Smooth muscle cell (in vitro differentiated cells): ENCODE results near the gene RCOR3. TPM values are rescaled to one million over a fixed set of nuclear protein-coding genes. Genes with fewer than 3 reads are reported as not detected.
"Not testable (repeated sequence)": the region's sequence is repeated elsewhere in the genome, so short reads cannot be mapped to it uniquely, and the experiment has no call there.

Experiments
- DNase-seq: peaks from one replicate; lab custom pipeline; 2025; ENCODE audit not compliant: unreplicated experiment; lab: John Stamatoyannopoulos, UW
- H2AFZ ChIP-seq: fragments of 200-600 bp; sonication (generic); 2 replicates; pipeline ENCODE4 v1.6.0; 2016; ENCODE audit warnings: antibody characterized with exemption, low read depth, mild to moderate bottlenecking
- H3F3A ChIP-seq: fragments of 200-600 bp; sonication (generic); 2 replicates; pipeline ENCODE4 v1.6.0; 2017; ENCODE audit warnings: antibody characterized with exemption, low read depth
- H3K27ac ChIP-seq: fragments of 200-600 bp; sonication (generic); 2 replicates; pipeline ENCODE4 v1.5.1; 2016; ENCODE audit warnings: low read depth, mild to moderate bottlenecking
- H3K27me3 ChIP-seq: fragments of 200-600 bp; sonication (generic); 2 replicates; pipeline ENCODE4 v1.6.1; 2016; ENCODE audit warnings: low read depth, mild to moderate bottlenecking
- H3K36me3 ChIP-seq: fragments of 200-600 bp; sonication (generic); 2 replicates; pipeline ENCODE4 v1.5.1; 2016; ENCODE audit warnings: low read depth
- H3K4me1 ChIP-seq: fragments of 200-600 bp; sonication (generic); 2 replicates; pipeline ENCODE4 v1.5.1; 2016; ENCODE audit warnings: low read depth
- H3K4me2 ChIP-seq: fragments of 200-600 bp; sonication (generic); 2 replicates; pipeline ENCODE4 v1.6.0; 2016; ENCODE audit warnings: mild to moderate bottlenecking
- H3K4me3 ChIP-seq: fragments of 200-600 bp; sonication (generic); 2 replicates; pipeline ENCODE4 v1.5.1; 2016; ENCODE audit warnings: mild to moderate bottlenecking
- H3K79me2 ChIP-seq: fragments of 200-600 bp; sonication (generic); 2 replicates; pipeline ENCODE4 v1.6.0; 2016; ENCODE audit warnings: low read depth, mild to moderate bottlenecking
- H3K9ac ChIP-seq: fragments of 200-600 bp; sonication (generic); 2 replicates; pipeline ENCODE4 v1.6.0; 2016; ENCODE audit warnings: low read depth
- H3K9me3 ChIP-seq: fragments of 200-600 bp; sonication (generic); replicated peaks from 2 replicates; pipeline ENCODE4 v1.5.1; 2016; ENCODE audit warnings: low read depth
- H4K20me1 ChIP-seq: fragments of 200-600 bp; sonication (generic); 2 replicates; pipeline ENCODE4 v1.6.0; 2016; ENCODE audit warnings: low read depth
- CTCF ChIP-seq: fragments of 200-600 bp; sonication (generic); IDR thresholded peaks from 2 replicates; pipeline ENCODE4 v1.5.1; 2017; ENCODE audit warnings: borderline replicate concordance, mild to moderate bottlenecking, antibody characterized with exemption; ENCODE audit not compliant: insufficient read depth, poor library complexity, severe bottlenecking
- WGBS: methylation state at CpG from one replicate; pipeline ENCODE4 v1.1.7; 2016; ENCODE audit warnings: low lambda C conversion rate; 5-methylcytosine and 5-hydroxymethylcytosine counted together
- polyA plus RNA-seq: library from polyadenylated mRNA; unstranded; fragments of >200 nt; fragmentation: Nextera tagmentation; extraction: Ambion mirVana; gene quantifications from 2 replicates; pipeline ENCODE4 v1.2.1, GENCODE V29; 2016
- total RNA-seq: library from RNA; depleted of rRNA; stranded (reverse); fragments of >200 nt; gene quantifications from 2 replicates; pipeline ENCODE4 v1.2.3, GENCODE V29; 2014

Gene RCOR3
- total and polyA plus RNA-seq, 2 experiments from 2014 or later, result 22.5 to 27.7 TPM

DNA sequence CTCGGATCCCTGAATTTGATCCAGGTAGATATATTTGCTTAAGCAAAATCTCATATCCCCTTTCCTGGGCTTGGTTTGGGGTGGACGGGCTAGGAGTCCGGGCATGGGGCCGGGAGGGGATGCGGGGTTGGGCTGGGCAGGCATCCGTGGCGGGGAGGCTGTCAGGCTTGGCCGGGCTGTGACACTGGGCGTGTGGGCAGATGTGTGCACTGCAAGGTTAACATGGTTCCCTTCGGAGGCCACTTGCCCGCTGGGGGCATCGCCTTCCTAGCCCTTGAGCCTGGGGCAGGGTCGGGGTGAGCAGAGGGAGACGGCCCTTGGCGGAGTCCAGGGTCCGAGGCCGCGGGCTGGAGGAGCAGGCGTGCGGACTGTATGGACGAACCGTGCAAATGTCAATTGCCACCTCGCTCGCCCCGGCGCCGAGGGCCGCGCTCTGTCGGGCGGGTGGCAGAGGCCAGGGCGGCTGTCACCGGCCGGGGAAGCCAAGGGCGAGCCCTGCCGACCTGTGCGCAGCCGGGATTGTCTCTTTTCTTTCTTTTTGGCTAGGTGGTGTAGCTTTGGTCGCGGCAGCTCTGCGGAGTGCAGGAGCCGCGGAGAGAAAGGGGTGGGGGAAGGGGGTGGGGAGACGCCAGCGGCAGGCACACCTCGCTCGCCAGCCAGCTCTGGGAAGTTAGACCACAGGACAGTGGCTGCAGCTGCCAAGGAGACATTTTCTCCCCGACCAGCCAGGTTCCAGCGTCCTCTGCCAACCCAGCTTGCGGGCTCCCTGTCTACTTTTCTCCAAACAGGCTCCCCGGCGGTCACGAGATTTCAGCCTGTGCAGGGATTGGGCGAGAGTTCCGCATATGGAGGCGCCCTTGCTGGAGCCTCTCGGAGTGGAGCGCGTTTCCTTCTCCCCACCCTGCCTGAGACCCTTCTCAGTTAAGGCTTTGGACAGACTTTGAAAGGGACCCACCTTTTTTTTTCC, 1.3 kb downstream of the RCOR3 start:
- H3K4me1 ChIP-seq, result peaks cover 22% of the 10 kb centered on the region
- peaks cover 34% of the 10 kb centered on the region for H4K20me1 ChIP-seq
- H3K27ac ChIP-seq, result peak overlapping the region; percentile 28
- peaks cover 19% of the 10 kb centered on the region for H3F3A ChIP-seq
- no peaks in the 10 kb centered on the region for H3K27me3 ChIP-seq
- H2AFZ ChIP-seq, result peak overlapping the region; percentile 35
- WGBS, result under 1% methylated on average over 55 of the region's 59 CpGs
- peak; percentile 51 for DNase-seq
- H3K4me2 ChIP-seq, result peak overlapping the region; percentile 90
- peaks cover 38% of the 10 kb centered on the region for H3K79me2 ChIP-seq
- H3K36me3 ChIP-seq, result no peaks in the 10 kb centered on the region
- no peak for TF ChIP-seq CTCF
- peak overlapping the region; percentile 58 for H3K9ac ChIP-seq
- peak overlapping the region; percentile 97 for H3K4me3 ChIP-seq
- H3K9me3 ChIP-seq, result no peaks in the 10 kb centered on the region

DNA sequence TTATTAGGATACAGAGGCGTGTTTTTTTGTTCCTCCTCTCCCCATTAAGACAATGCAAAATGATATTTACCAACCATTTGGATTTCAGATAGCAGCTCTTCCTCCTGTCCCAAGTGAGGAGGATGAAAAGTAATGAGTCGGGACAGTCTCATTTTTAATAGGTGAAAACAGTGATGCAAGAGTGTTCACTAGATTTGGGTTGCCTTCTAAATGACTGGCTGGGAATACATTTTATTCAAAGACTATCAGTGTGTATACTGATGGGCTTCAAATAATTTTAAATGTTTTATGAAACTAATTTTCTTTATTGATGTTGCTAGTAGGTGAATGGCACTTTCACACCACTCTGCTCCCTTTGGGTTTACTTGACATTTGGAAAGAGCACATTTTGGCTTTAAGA, 2.1 kb downstream of the RCOR3 start:
- DNase-seq, result no peak
- TF ChIP-seq CTCF, result no peak
- H4K20me1 ChIP-seq, result peaks cover 36% of the 10 kb centered on the region
- peaks cover 18% of the 10 kb centered on the region for H3F3A ChIP-seq
- 63% methylated on average over 2 of the region's 2 CpGs for WGBS
- no peaks in the 10 kb centered on the region for H3K9me3 ChIP-seq
- no peaks in the 10 kb centered on the region for H3K36me3 ChIP-seq
- H3K4me2 ChIP-seq, result peak overlapping the region; percentile 90
- peak overlapping the region; percentile 97 for H3K4me3 ChIP-seq
- peak overlapping the region; percentile 35 for H2AFZ ChIP-seq
- H3K27ac ChIP-seq, result peak overlapping the region; percentile 28
- no peaks in the 10 kb centered on the region for H3K27me3 ChIP-seq
- peaks cover 22% of the 10 kb centered on the region for H3K4me1 ChIP-seq
- H3K9ac ChIP-seq, result peak overlapping the region; percentile 58
- H3K79me2 ChIP-seq, result peaks cover 39% of the 10 kb centered on the region

DNA sequence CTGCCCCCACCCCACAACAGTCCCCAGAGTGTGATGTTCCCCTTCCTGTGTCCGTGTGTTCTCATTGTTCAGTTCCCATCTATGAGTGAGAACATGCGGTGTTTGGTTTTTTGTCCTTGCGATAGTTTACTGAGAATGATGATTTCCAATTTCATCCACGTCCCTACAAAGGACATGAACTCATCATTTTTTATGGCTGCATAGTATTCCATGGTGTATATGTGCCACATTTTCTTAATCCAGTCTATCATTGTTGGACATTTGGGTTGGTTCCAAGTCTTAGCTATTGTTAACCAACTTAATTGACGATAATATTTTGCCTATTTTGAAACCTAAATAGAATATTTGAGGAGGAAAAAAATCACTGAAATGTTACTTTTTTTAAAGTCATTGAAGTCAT, 3.9 kb downstream of the RCOR3 start:
- H2AFZ ChIP-seq, H3F3A ChIP-seq, H3K27ac ChIP-seq, H3K4me2 ChIP-seq, H3K9me3 ChIP-seq, H3K9ac ChIP-seq, H3K36me3 ChIP-seq, H3K4me1 ChIP-seq, DNase-seq, H3K4me3 ChIP-seq, H3K27me3 ChIP-seq: not testable (repeated sequence)
- H4K20me1 ChIP-seq, result peaks cover 54% of the 10 kb centered on the region
- H3K79me2 ChIP-seq, result peaks cover 55% of the 10 kb centered on the region
- 100% methylated on average over 1 of the region's 5 CpGs for WGBS

DNA sequence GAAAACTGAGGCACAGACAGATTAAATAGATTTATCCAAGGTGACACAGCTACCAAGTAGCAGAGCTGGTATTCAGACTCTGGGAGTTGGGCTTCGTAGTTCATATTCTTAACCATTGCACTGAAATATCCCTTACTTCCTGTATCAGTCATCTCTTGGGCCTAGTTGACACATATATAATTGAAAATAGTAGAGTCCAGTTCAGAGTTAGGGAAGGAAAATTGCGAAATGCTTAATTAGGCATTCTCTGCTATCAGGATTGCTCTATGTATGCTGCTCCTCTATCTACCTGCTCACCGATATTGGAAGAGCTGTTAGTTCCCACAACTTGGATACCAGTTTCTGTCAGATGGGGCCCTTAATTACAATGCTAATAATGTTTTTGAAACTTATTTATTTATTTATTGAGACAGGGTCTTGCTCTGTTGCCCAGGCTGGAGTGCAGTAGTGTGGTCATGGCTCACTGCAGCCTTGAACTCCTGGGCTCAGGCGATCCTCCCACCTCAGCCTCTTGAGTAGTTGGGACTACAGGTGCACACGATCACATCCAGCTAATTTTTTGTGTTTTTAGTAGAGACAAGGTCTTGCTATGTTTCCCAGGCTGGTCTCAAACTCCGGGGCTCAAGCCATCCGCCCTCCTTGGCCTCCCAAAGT, 8.2 kb downstream of the RCOR3 start:
- WGBS, result 96% methylated on average over 7 of the region's 7 CpGs
- H3K4me3 ChIP-seq, result no peak overlapping the region
- no peak for DNase-seq
- no peaks in the 10 kb centered on the region for H3K4me1 ChIP-seq
- peaks cover 57% of the 10 kb centered on the region for H4K20me1 ChIP-seq
- no peak overlapping the region for H3K27ac ChIP-seq
- no peak for TF ChIP-seq CTCF
- no peaks in the 10 kb centered on the region for H3F3A ChIP-seq
- H3K36me3 ChIP-seq, result peaks cover 10% of the 10 kb centered on the region
- no peaks in the 10 kb centered on the region for H3K27me3 ChIP-seq
- no peaks in the 10 kb centered on the region for H3K9me3 ChIP-seq
- no peak overlapping the region for H2AFZ ChIP-seq
- H3K4me2 ChIP-seq, result no peak overlapping the region
- no peak overlapping the region for H3K9ac ChIP-seq
- H3K79me2 ChIP-seq, result peaks cover 43% of the 10 kb centered on the region
